Mesendoderm (in vitro differentiated cells): Measurements from ENCODE around the gene PSAP.
"Not testable (repeated sequence)": the region's sequence is repeated elsewhere in the genome, so short reads cannot be mapped to it uniquely, and the experiment has no call there.

ENCODE experiments used
- DNase-seq: peaks from one replicate; pipeline ENCODE4 v3.0.0; 2013
- H2AK5ac ChIP-seq: 2 replicates; pipeline ENCODE4 v1.6.1; 2013; ENCODE audit warnings: low read length, inconsistent platforms
- H2BK120ac ChIP-seq: 2 replicates; pipeline ENCODE4 v1.6.1; 2013; ENCODE audit warnings: low read depth, mild to moderate bottlenecking, low read length, moderate library complexity, mixed read lengths
- H2BK15ac ChIP-seq: replicated peaks from 2 replicates; pipeline ENCODE4 v1.6.1; 2013; ENCODE audit warnings: low read depth, mild to moderate bottlenecking, moderate library complexity
- H2BK5ac ChIP-seq: 2 replicates; pipeline ENCODE4 v1.6.1; 2013; ENCODE audit warnings: low read length, inconsistent platforms
- H3K18ac ChIP-seq: 2 replicates; pipeline ENCODE4 v1.6.1; 2013; ENCODE audit warnings: mild to moderate bottlenecking, low read length, mixed read lengths
- H3K23ac ChIP-seq: one replicate; pipeline ENCODE4 v1.6.1; 2013; ENCODE audit warnings: low read length
- H3K27ac ChIP-seq: 2 replicates; pipeline ENCODE4 v1.5.1; 2013; ENCODE audit warnings: low read depth, mild to moderate bottlenecking, inconsistent platforms, low read length, moderate library complexity
- H3K27me3 ChIP-seq: 2 replicates; pipeline ENCODE4 v1.6.1; 2013; ENCODE audit warnings: low read length, control low read depth, mild to moderate bottlenecking, inconsistent platforms; ENCODE audit not compliant: insufficient read depth, poor library complexity
- H3K36me3 ChIP-seq: 2 replicates; pipeline ENCODE4 v1.6.1; 2013; ENCODE audit warnings: low read length, inconsistent platforms; ENCODE audit not compliant: control insufficient read depth, insufficient read depth
- H3K4ac ChIP-seq: one replicate; pipeline ENCODE4 v1.6.1; 2013; ENCODE audit warnings: low read depth, mild to moderate bottlenecking, low read length, moderate library complexity
- H3K4me1 ChIP-seq: 2 replicates; pipeline ENCODE4 v1.6.1; 2013; ENCODE audit warnings: low read depth, low read length, inconsistent platforms; ENCODE audit not compliant: control insufficient read depth
- H3K4me2 ChIP-seq: 2 replicates; pipeline ENCODE4 v1.6.1; 2013; ENCODE audit warnings: low read length
- H3K4me3 ChIP-seq: 2 replicates; pipeline ENCODE4 v1.5.1; 2013; ENCODE audit warnings: mild to moderate bottlenecking, low read length
- H3K56ac ChIP-seq: one replicate; pipeline ENCODE4 v1.6.1; 2013; ENCODE audit warnings: low read length
- H3K79me1 ChIP-seq: 2 replicates; pipeline ENCODE4 v1.6.1; 2013; ENCODE audit warnings: low read length, inconsistent platforms
- H3K79me2 ChIP-seq: 2 replicates; pipeline ENCODE4 v1.6.1; 2013; ENCODE audit warnings: mild to moderate bottlenecking, low read length; ENCODE audit not compliant: control insufficient read depth, insufficient read depth
- H3K9ac ChIP-seq: 2 replicates; pipeline ENCODE4 v1.6.1; 2013; ENCODE audit warnings: low read length, inconsistent platforms
- H4K5ac ChIP-seq: one replicate; pipeline ENCODE4 v1.6.1; 2013; ENCODE audit warnings: low read length
- H4K8ac ChIP-seq: one replicate; pipeline ENCODE4 v1.6.1; 2013; ENCODE audit warnings: low read depth, mild to moderate bottlenecking, control low read depth, low read length, moderate library complexity
- WGBS: extraction: QIAGEN DNeasy Blood & Tissue Kit; methylation state at CpG from one replicate; pipeline ENCODE4 v1.1.7; 2013; ENCODE audit warnings: low lambda C conversion rate, missing lambda C conversion rate; ENCODE audit not compliant: insufficient coverage; ENCODE audit errors: extremely low coverage; 5-methylcytosine and 5-hydroxymethylcytosine counted together

The PSAP gene

DNA sequence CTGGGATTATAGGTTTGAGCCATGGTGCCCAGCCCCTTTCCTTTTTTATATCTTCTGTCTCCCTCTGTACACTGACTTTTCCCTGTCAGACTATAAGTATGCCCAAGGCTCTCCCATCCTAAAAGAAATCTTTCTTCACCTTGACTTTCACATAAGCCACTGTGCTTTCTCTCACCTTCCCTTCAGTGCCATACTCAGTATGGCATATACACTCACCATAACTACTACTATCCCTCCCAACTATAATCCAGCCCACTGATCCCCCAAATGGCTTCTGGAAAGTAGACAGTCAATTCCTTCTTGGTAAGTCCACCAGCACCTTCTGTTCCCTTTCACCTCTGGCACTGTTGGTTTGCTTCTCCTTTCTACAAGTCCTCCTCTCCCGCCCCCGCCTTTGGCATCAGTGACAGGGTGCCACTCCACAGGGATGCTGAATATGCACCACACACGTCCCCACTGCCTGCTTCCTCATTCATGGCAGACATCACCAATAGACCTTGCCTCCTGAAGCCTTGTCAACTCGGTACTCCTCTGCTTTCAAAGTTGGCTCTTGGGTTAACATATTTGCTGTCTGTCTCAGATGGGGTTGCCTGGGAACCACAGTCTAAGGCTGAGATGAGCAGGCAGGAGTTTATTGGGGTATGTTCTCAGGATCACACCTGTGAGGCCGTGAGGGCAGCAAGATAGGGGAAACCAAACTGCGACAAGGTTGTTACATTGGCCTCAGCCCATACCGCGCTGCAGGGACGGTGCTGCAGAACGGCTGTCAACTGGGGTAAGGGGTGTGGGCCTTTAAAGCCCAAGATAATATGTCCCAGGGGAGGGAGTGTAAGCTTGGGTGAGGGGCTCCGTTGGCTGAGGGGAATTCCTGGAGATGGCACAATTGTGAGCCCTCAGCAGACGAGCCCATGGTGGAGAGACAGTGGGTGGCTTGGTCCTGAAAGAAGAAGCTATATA is 7.2 kb upstream of the PSAP start:
- H3K79me1 ChIP-seq, result no peaks in the 10 kb centered on the region
- H2BK5ac ChIP-seq, result no peak overlapping the region
- peak overlapping the region; percentile 15 for H3K56ac ChIP-seq
- H2BK15ac ChIP-seq, result no peak overlapping the region
- H3K4me2 ChIP-seq, result no peak overlapping the region
- no peak for DNase-seq
- no peak overlapping the region for H3K18ac ChIP-seq
- H2AK5ac ChIP-seq, result no peak overlapping the region
- H2BK120ac ChIP-seq, result no peak overlapping the region
- H3K9ac ChIP-seq, result no peak overlapping the region
- no peak overlapping the region for H4K8ac ChIP-seq
- no peaks in the 10 kb centered on the region for H3K36me3 ChIP-seq
- no peak overlapping the region for H3K4ac ChIP-seq
- H3K79me2 ChIP-seq, result no peaks in the 10 kb centered on the region
- WGBS, result no CpG with 5 or more reads among the region's 12 CpGs
- H3K4me3 ChIP-seq, result no peak overlapping the region
- no peaks in the 10 kb centered on the region for H3K4me1 ChIP-seq
- peak overlapping the region; percentile 45 for H3K23ac ChIP-seq
- no peak overlapping the region for H4K5ac ChIP-seq
- H3K27ac ChIP-seq, result no peak overlapping the region
- no peaks in the 10 kb centered on the region for H3K27me3 ChIP-seq

DNA sequence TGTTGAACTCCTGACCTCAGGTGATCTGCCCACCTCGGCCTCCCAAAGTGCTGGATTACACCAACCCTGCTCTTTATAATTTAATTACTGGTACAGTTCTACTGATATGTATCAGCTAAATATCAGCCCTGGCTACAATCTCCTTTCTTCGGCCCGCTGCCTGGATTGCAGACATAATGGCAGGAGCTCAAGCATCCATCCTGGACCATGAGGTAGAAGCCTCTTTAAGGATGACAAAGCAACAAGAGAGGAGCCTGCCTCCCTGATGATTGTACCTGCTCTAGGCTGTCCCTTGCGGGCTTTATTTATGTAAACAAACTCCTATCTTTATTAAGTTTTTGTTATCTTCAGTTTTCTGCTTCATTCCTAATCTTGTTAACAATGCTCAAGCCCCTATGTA is 5.6 kb upstream of the PSAP start:
- no peak overlapping the region for H3K27ac ChIP-seq
- no peak overlapping the region for H3K56ac ChIP-seq
- DNase-seq, result no peak
- H3K27me3 ChIP-seq, result no peaks in the 10 kb centered on the region
- no peak overlapping the region for H2BK120ac ChIP-seq
- no peak overlapping the region for H3K23ac ChIP-seq
- H2BK15ac ChIP-seq, result no peak overlapping the region
- no CpG with 5 or more reads among the region's 4 CpGs for WGBS
- H3K4me2 ChIP-seq, result no peak overlapping the region
- no peak overlapping the region for H3K4ac ChIP-seq
- H2BK5ac ChIP-seq, result no peak overlapping the region
- H3K9ac ChIP-seq, result no peak overlapping the region
- H2AK5ac ChIP-seq, result no peak overlapping the region
- no peak overlapping the region for H3K18ac ChIP-seq
- no peak overlapping the region for H4K8ac ChIP-seq
- H3K36me3 ChIP-seq, result no peaks in the 10 kb centered on the region
- H3K4me1 ChIP-seq, result no peaks in the 10 kb centered on the region
- H3K79me2 ChIP-seq, result no peaks in the 10 kb centered on the region
- no peaks in the 10 kb centered on the region for H3K79me1 ChIP-seq
- no peak overlapping the region for H4K5ac ChIP-seq
- H3K4me3 ChIP-seq, result no peak overlapping the region

DNA sequence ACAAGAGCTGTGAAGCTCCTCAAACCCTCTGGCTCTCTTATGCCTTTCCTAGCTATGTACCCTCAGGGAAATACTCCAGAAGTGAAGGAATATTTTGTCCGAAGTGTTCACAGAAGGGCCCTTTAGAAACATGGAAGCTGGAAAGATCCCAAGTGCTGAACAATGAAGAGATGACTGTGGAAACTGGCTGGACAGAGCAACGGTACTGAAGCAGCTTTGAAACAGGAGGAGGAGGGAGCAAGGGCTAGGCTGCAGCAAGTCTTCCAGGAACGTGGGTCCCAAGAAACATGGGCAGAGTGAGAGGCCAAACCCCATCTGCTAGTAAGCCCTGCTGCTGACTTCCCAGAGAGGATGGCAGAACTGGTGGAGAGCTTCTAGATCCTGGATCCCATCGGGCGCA is 3.0 kb upstream of the PSAP start:
- H3K23ac ChIP-seq, result no peak overlapping the region
- WGBS, result no CpG with 5 or more reads among the region's 5 CpGs
- no peak overlapping the region for H3K9ac ChIP-seq
- no peak for DNase-seq
- no peak overlapping the region for H3K56ac ChIP-seq
- H2BK5ac ChIP-seq, result no peak overlapping the region
- H4K5ac ChIP-seq, result no peak overlapping the region
- H3K18ac ChIP-seq, result no peak overlapping the region
- H3K4me2 ChIP-seq, result no peak overlapping the region
- H4K8ac ChIP-seq, result no peak overlapping the region
- H3K4me1 ChIP-seq, result no peaks in the 10 kb centered on the region
- H3K79me2 ChIP-seq, result peaks cover 17% of the 10 kb centered on the region
- H3K27ac ChIP-seq, result no peak overlapping the region
- H3K4ac ChIP-seq, result no peak overlapping the region
- no peaks in the 10 kb centered on the region for H3K36me3 ChIP-seq
- H3K4me3 ChIP-seq, result no peak overlapping the region
- peaks cover 3% of the 10 kb centered on the region for H3K79me1 ChIP-seq
- H2AK5ac ChIP-seq, result no peak overlapping the region
- H2BK120ac ChIP-seq, result no peak overlapping the region
- no peaks in the 10 kb centered on the region for H3K27me3 ChIP-seq
- no peak overlapping the region for H2BK15ac ChIP-seq

DNA sequence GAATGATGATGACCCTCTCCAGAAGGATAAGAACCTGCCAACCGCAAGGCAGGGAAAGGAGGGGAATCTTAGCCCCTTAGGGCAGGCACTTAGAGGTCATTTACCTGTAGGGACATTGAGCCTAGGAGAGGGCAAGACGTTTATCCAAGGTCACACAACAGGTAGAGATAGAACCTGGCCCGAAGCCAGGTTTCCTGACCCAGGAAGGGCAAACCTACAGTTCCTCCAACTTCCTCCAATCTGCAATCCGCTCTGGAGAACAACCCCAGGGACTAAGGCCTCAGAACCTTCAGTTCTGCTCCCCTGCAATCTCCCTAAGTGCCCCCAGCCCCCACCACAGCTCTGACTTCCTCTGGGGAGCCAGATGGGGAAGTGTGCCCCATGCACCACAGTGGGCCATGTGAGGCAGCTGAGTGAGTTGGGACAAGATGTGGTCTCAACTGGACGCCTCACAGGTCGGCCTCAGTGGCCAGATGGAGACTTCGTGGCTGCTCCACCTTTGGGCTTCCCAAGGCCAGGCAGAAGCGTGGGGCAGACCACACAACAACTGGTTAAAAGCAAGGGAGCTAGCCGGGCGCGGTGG is 1.4 kb upstream of the PSAP start:
- Histone ChIP-seq H3K27ac (no peak overlapping the region), H3K27me3 (no peaks in the 10 kb centered on the region)

DNA sequence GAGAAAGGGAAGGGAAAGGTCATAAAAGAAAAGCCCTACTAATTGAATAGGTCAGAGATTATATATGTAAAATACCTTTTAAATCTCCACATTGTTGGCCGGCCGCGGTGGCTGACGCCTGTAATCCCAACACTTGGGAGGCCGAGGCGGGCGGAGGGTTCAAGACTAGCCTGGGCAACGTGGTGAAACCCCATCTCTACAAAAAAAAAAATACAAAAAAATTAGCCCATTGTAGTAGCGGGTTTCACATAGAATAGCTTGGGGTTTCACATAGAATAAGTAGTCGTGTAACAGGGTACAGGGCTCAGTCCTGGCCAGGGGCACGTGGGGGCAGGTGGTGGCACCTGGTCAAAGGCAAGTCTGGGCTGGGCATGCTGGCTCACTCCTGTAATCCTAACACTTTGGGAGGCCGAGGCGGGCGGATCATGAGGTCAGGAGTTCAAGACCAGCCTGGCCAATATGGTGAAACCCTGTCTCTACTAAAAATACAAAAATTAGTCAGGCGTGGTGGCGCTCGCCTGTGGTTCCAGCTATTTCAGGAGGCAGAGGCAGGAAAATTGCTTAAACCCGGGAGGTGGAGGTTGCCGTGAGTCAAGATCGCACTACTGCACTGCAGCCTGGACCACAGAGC is 529 bp upstream of the PSAP start:
- H3K79me1 ChIP-seq, H3K9ac ChIP-seq, H3K4me1 ChIP-seq, H2BK5ac ChIP-seq, H3K23ac ChIP-seq, H3K4me2 ChIP-seq, DNase-seq, H2BK120ac ChIP-seq, H3K4me3 ChIP-seq, H2BK15ac ChIP-seq, H3K56ac ChIP-seq, H2AK5ac ChIP-seq, H3K4ac ChIP-seq, H3K36me3 ChIP-seq, H4K5ac ChIP-seq, H3K27me3 ChIP-seq: not testable (repeated sequence)
- peaks cover 39% of the 10 kb centered on the region for H3K79me2 ChIP-seq
- peak overlapping the region; percentile 61 for H3K27ac ChIP-seq
- peak overlapping the region; percentile 15 for H3K18ac ChIP-seq
- WGBS, result no CpG with 5 or more reads among the region's 20 CpGs
- H4K8ac ChIP-seq, result peak overlapping the region; percentile 59

More for the DNA sequence above, 1.4 kb upstream of the PSAP start:
- Histone ChIP-seq H3K4me2 (no peak overlapping the region), H3K9ac (no peak overlapping the region), H2AK5ac (no peak overlapping the region), H3K36me3 (no peaks in the 10 kb centered on the region), H3K18ac (no peak overlapping the region), H4K8ac (no peak overlapping the region), H2BK5ac (no peak overlapping the region), H4K5ac (no peak overlapping the region), H3K23ac (no peak overlapping the region), H3K4me1 (no peaks in the 10 kb centered on the region), H3K56ac (no peak overlapping the region), H2BK15ac (no peak overlapping the region), H3K79me2 (peaks cover 30% of the 10 kb centered on the region), H2BK120ac (no peak overlapping the region), H3K79me1 (peaks cover 7% of the 10 kb centered on the region), H3K4ac (no peak overlapping the region), H3K4me3 (no peak overlapping the region)
- WGBS, result no CpG with 5 or more reads among the region's 11 CpGs
- no peak for DNase-seq
